RPMI8226 (cell line): Measurements from ENCODE around the gene SUPT3H.
"Not testable (repeated sequence)": the region's sequence is repeated elsewhere in the genome, so short reads cannot be mapped to it uniquely, and the experiment has no call there.

ENCODE experiments used
- DNase-seq: peaks from one replicate; pipeline ENCODE4 v3.0.0-alpha.2; 2015

Gene SUPT3H

DNA sequence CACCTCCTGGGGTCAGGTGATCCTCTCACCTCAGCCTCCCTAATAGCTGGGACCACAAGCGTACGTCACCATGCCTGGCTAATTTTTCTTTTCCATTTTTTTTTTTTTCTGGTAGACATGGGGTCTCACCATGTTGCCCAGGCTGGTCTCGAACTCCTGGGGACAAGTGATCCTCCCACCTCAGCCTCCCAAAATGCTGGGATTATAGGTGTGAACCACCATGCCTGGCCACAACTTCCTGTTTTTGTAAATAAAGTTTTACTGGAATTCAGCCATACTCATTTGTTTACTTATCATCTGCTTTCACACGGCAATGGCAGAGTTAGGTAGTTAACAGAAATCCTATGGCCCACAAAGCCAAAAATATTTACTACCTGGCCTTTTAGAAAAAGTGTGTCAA lies 57.4 kb downstream of the SUPT3H start:
- no peak for DNase-seq

- no peak for DNase-seq
These were observed 63.6 kb downstream of the SUPT3H start for GRCh38 chr6:45314146-45314545.

GRCh38 chr6:45310118-45310788 lies 67.5 kb downstream of the SUPT3H start:
- no peak for DNase-seq

GRCh38 chr6:45305546-45305945 lies 72.2 kb downstream of the SUPT3H start:
- no peak for DNase-seq

GRCh38 chr6:45302832-45303231 lies 74.9 kb downstream of the SUPT3H start:
- DNase-seq, result no peak

DNA sequence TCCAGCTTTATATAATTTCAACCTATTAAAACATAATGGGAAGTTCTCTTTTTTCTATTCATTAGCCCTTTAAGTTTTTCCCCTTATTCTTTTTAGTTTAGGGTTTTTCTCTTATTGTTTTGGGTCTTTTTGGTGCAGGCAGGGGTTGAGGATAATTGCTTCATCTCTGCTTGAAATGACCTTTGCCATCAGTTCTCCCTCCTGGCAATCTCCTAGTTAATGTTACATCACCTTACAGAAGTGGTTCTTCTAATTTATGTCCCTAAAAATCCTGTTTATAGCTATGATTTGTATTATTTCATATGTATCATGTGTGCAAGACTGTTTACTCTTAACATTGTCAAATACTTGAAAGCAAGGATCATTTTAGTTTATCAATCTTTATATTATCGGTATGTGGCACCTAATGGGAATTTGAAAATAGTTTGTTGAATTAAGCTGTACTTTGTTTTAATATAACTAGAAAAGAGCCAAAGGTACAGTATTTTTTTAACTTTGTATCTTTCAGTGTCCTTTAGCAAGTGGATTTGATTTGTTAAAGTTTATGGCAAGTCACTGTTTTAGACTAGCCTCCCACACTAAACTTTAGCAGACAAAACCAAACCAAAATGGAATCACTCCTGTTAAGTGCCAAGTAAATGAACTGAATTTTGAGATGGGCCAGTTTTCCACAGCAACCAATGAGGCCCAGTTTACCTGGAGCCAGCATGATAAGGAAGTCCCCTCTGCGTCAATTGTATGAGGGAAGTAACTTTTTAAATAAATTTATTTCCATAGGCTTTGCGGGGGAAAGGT lies 76.2 kb downstream of the SUPT3H start:
- DNase-seq, result no peak

- no peak for DNase-seq
These were observed 77.0 kb downstream of the SUPT3H start for GRCh38 chr6:45300736-45301135.

- no peak for DNase-seq
These were observed 78.6 kb downstream of the SUPT3H start for GRCh38 chr6:45299096-45299581.

DNA sequence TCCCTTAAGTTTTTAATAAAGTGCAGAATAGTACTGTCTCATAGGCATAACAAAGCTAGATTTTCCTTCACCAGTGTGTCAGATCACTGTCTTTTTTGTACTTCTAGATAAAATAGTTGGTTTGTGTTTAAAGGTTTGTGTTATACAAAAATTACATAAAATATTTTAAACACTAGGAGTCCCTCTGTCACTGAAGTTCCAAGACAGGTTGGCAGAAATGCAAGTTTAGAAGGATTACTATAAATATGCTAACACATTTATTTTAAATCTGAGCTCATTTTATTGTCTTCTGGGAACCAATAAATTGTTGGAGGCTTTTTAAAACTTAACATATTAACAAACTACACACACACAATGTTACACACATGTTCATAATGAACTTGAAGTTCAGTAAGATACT lies 80.4 kb downstream of the SUPT3H start:
- no peak for DNase-seq

- not testable (repeated sequence) for DNase-seq
These were observed 83.6 kb downstream of the SUPT3H start for GRCh38 chr6:45294065-45294701.

GRCh38 chr6:45293306-45293705 lies 84.4 kb downstream of the SUPT3H start:
- no peak for DNase-seq

DNA sequence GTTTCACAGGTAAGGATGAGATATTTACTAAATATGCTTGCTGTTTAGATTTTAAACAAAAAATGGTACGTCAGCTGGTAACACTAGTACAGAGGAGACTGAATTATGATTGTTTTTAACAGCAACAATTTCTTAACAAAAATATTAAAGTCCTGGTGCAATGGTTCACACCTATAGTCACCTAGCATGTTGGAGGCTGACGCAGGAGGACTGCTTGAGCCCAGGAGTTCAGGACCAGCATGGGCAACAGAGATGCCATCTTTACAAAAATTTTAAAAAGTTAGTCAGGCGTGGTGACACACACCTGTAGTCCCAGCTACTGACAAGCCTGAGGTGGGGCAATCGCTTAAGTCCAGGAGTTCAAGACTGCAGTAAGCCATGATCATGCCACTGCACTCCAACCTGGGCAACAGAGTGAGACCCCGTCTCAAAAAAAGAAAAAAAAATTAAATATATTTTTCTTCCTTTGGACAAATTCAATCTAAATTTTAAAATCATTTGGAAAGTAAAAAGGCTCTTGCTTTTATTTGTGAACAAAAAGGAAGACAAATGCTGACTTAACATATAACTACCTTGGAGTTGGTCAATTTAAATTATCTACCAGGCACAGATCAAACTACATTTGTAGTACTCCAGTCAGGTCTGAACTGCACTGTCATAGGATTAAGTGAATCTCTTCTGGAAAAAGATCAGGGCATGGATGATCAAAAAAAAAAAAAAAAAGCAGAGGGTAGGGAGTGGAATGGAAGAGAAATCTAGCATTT lies 87.8 kb downstream of the SUPT3H start:
- no peak for DNase-seq

DNA sequence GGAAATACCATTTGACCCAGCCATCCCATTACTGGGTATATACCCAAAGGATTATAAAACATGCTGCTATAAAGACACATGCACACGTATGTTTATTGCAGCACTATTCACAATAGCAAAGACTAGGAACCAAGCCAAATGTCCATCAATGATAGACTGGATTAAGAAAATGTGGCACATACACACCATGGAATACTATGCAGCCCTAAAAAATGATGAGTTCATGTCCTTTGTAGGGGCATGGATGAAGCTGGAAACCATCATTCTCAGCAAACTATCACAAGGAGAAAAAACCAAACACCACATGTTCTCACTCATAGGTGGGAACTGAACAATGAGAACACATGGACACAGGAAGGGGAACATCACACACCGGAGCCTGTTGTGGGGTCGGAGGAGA lies 91.0 kb downstream of the SUPT3H start:
- not testable (repeated sequence) for DNase-seq

GRCh38 chr6:45278367-45278766 lies 99.4 kb downstream of the SUPT3H start:
- DNase-seq, result no peak

GRCh38 chr6:45277741-45278140 lies 100.0 kb downstream of the SUPT3H start:
- DNase-seq, result not testable (repeated sequence)

DNA sequence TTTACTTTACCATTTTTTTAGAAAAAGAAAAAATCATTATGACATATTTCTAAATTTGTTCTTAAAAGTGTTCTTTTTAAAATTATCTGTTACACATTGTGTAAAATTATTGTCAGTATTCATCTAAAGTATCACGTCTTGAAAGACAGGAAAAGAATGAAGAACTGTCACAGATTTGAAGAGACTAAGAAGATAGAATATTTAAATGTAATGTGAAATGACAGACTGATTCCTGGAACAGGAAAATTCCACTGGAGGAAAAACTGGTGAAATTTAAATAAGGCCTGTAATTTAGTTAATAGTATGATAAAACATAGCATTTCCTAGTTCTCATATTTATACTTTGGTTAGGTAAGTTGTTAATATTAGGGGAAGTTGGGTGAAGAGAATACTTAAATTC lies 102.4 kb downstream of the SUPT3H start:
- DNase-seq, result no peak

- DNase-seq, result no peak
These were observed 105.1 kb downstream of the SUPT3H start for GRCh38 chr6:45272626-45273025.

DNA sequence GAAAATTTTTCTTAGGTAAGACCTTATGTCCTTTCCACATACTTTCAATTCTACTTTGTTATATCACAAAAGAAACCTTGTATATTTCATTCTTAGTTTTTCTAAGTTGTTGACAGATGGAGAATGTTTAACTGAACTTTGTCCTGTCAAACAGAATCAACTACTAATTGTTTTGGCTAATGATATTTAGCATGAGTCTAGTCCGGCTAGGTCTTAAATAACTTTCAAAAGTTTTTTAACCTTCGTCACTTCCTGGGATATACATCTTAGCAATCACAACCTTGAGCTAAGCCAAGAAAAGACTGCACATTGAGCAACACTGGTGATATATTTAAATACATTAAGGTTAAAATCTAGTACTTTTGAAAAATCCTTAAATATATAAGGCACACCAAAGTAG lies 112.5 kb downstream of the SUPT3H start:
- DNase-seq, result no peak

GRCh38 chr6:45260696-45261095 lies 117.0 kb downstream of the SUPT3H start:
- no peak for DNase-seq

DNA sequence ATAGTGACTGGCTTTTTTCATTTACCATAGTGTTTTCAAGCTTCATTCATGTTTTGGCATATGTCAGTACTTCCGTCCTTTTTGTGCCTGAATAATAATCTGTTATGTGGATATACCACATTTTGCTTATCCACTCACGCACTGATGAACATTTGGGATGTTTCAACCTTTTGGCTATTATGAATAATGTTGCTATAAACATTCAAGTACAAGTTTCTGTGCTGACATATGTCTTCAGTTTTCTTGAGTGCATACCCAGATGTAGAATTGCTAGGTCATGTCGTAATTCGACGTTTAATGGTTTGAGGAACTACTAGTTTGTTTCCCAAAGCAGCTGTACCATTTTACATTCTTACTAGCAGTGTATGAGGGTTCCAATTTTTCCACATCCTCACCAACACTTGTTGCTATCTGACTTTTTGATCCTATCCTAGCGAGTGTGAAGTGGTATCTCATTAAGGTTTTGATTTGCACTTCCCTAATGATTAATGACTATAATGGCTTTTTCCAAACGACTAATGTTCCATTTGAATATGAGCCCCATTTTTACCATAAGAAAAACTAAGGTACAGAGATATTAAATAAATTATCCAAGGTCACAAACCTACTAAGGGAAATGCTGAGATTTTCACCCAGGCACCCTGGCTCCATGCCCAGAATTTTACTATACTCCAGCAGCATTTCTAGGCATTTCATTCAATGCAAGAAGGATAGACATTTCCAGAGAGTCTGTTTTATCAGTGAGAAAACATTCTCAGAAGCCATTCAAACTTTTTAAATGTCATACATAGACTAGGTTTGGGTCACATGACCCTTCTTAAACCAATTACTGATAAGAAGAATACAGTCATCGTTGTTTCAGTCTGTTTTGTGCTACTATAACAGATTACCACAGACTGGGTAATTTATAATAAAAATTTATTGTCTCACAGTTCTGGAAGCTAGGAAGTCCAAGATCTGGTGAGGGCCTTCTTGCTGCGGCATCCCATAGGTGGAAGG lies 120.7 kb downstream of the SUPT3H start:
- DNase-seq, result no peak

DNA sequence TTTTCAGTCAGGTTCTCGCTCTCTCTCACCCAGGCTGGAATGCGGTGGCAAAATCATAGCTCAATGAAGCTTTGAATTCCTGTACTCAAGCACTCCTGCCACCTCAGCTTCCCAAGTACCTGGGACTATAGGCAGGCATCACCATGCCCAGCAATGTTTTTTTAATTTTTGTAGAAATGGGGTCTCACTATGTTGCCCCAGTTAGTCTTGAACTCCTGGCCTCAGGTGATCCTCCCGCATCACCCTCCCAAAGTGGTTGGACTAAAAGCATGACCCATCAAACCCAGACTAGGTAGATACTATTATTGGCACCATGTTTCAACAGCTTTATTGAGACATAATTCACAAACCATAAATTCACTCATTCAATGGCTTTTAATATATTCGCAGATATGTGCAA lies 122.3 kb downstream of the SUPT3H start:
- DNase-seq, result no peak

DNA sequence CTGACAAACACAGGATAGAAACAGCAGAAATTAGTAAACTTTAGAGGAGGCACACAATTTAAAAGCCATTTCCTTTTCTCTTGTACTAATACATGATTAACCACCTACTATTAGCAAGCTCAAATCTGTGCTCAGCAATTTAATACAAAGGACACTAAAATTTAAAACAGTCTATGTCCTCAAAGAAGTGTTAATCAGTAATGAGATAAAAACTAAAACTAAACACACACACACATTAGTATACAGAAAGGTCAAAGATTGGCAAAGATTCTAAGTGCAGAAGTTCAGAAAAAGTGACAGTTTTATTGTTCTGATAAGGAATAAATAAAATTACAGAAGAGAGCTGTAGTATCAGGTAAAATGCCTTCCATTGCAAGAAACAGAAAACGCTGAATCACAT lies 123.5 kb downstream of the SUPT3H start:
- no peak for DNase-seq
